Nephron (organoid): Measurements from ENCODE around the gene FERMT1.

Source experiments
- H3K27ac Mint-ChIP-seq, 3 experiments: 2 replicates each; pipeline ENCODE4 v1.8.0; 2020; ENCODE audit warnings: mixed read lengths in 3 of 3, mild to moderate bottlenecking in 2 of 3, moderate library complexity in 1 of 3
- H3K27me3 Mint-ChIP-seq: 2 replicates; pipeline ENCODE4 v1.8.0; 2021; ENCODE audit warnings: low read depth, mild to moderate bottlenecking, moderate library complexity, mixed read lengths
- H3K36me3 Mint-ChIP-seq: 2 replicates; pipeline ENCODE4 v1.8.0; 2020; ENCODE audit warnings: low read depth, mixed read lengths
- H3K4me1 Mint-ChIP-seq: 2 replicates; pipeline ENCODE4 v1.8.0; 2020; ENCODE audit warnings: mixed read lengths
- H3K4me3 Mint-ChIP-seq, 3 experiments: 2 replicates each; pipeline ENCODE4 v1.8.0; 2020; ENCODE audit warnings: mild to moderate bottlenecking in 3 of 3, mixed read lengths in 3 of 3, moderate library complexity in 2 of 3
- H3K9me3 Mint-ChIP-seq: 2 replicates; pipeline ENCODE4 v1.8.0; 2020; ENCODE audit warnings: mixed read lengths
- CTCF ChIP-seq, 3 experiments: fragments of 200-600 bp; sonication (generic); IDR thresholded peaks; one replicate each; pipeline ENCODE4 v1.5.0; 2021; ENCODE audit warnings: antibody characterized with exemption in 3 of 3; ENCODE audit not compliant: unreplicated experiment in 3 of 3

Gene FERMT1

GRCh38 chr20:6160736-6161135 lies 37.9 kb upstream of the FERMT1 start:
- Mint-ChIP-seq H3K27ac (no peak overlapping the region), H3K36me3 (peaks cover 7% of the 10 kb centered on the region), H3K4me3 (no peak overlapping the region), H3K9me3 (peaks cover 28% of the 10 kb centered on the region), H3K27me3 (peaks cover 4% of the 10 kb centered on the region), H3K4me1 (peaks cover 42% of the 10 kb centered on the region)
- TF ChIP-seq CTCF (IDR thresholded peaks at IDR 0.05; ENCODE audit: unreplicated experiment in 3 of 3), result no peak

GRCh38 chr20:6157345-6157744 lies 34.5 kb upstream of the FERMT1 start:
- H3K27ac Mint-ChIP-seq, result no peak overlapping the region
- no peak overlapping the region for H3K4me3 Mint-ChIP-seq
- H3K36me3 Mint-ChIP-seq, result peaks cover 7% of the 10 kb centered on the region
- H3K27me3 Mint-ChIP-seq, result peaks cover 3% of the 10 kb centered on the region
- no peak for TF ChIP-seq CTCF (IDR thresholded peaks at IDR 0.05; ENCODE audit: unreplicated experiment in 3 of 3)
- H3K9me3 Mint-ChIP-seq, result peaks cover 38% of the 10 kb centered on the region
- H3K4me1 Mint-ChIP-seq, result peaks cover 16% of the 10 kb centered on the region

- Mint-ChIP-seq H3K9me3 (peaks cover 35% of the 10 kb centered on the region), H3K27ac (no peak overlapping the region), H3K36me3 (peaks cover 7% of the 10 kb centered on the region), H3K27me3 (no peaks in the 10 kb centered on the region), H3K4me1 (no peaks in the 10 kb centered on the region), H3K4me3 (no peak overlapping the region)
- no peak for TF ChIP-seq CTCF (IDR thresholded peaks at IDR 0.05; ENCODE audit: unreplicated experiment in 3 of 3)
These were observed 29.9 kb upstream of the FERMT1 start for GRCh38 chr20:6152777-6153176.

GRCh38 chr20:6148073-6148472 lies 25.2 kb upstream of the FERMT1 start:
- H3K4me1 Mint-ChIP-seq, result no peaks in the 10 kb centered on the region
- H3K27me3 Mint-ChIP-seq, result no peaks in the 10 kb centered on the region
- H3K4me3 Mint-ChIP-seq, result no peak overlapping the region
- no peak for TF ChIP-seq CTCF (IDR thresholded peaks at IDR 0.05; ENCODE audit: unreplicated experiment in 3 of 3)
- no peak overlapping the region for H3K27ac Mint-ChIP-seq
- no peaks in the 10 kb centered on the region for H3K36me3 Mint-ChIP-seq
- peaks cover 23% of the 10 kb centered on the region for H3K9me3 Mint-ChIP-seq

GRCh38 chr20:6142348-6142993 lies 19.6 kb upstream of the FERMT1 start:
- Mint-ChIP-seq H3K27me3 (peaks cover 4% of the 10 kb centered on the region), H3K36me3 (no peaks in the 10 kb centered on the region), H3K4me1 (no peaks in the 10 kb centered on the region), H3K4me3 (no peak overlapping the region), H3K27ac (no peak overlapping the region), H3K9me3 (peaks cover 12% of the 10 kb centered on the region)
- TF ChIP-seq CTCF (IDR thresholded peaks at IDR 0.05; ENCODE audit: unreplicated experiment in 3 of 3), result peak; percentile 79 to 84 (median 83)

GRCh38 chr20:6140947-6141346 lies 18.1 kb upstream of the FERMT1 start:
- Mint-ChIP-seq H3K4me1 (no peaks in the 10 kb centered on the region), H3K27ac (no peak overlapping the region), H3K36me3 (no peaks in the 10 kb centered on the region), H3K4me3 (no peak overlapping the region), H3K27me3 (peaks cover 4% of the 10 kb centered on the region), H3K9me3 (peaks cover 10% of the 10 kb centered on the region)
- no peak for TF ChIP-seq CTCF (IDR thresholded peaks at IDR 0.05; ENCODE audit: unreplicated experiment in 3 of 3)
